ENCODE results near the gene LIN9. TPM values are rescaled to one million over a fixed set of nuclear protein-coding genes. Genes with fewer than 3 reads are reported as not detected.

The LIN9 gene
- total and polyA plus RNA-seq, 2 of the 8 experiments (the other 6 are each of a cell fraction or from before 2014, with no cell fraction given) = 5.6 to 12.6 TPM

DNA sequence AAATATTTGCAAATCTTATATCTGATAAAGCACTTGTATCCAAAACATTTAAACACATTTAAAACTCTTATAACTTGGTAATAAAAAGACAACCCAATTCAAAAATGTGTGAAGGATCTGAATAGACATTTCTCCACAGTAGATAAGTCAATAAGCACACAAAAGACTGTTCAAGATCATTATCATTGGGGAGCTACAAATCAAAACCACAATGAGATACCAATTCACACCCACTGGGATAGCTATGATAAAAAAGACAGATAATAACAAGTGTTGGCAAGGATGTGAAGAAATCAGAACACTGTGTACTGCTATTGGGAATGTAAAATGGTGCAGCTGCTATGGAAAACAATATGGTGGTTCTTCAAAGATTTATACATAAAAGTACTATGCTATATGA lies 5.1 kb upstream of the LIN9 start:
- Histone ChIP-seq H3K4me3 (ENCODE audit: extremely low read depth in 1 of 4, insufficient read depth in 2 of 4, low read depth in 3 of 4, low read length in 4 of 4) (no peak overlapping the region), H4K91ac (replicated peaks; ENCODE audit: insufficient read length, low read length) (no peak overlapping the region)

More for the DNA sequence above, 5.1 kb upstream of the LIN9 start:
- Histone ChIP-seq H2AFZ (ENCODE audit: low read length) (no peak overlapping the region), H3K23me2 (ENCODE audit: low read depth, low read length) (peaks cover 3% of the 10 kb centered on the region; the same call in 1 of the 2 replicates), H3K9ac (replicated peaks in 1 of 4; ENCODE audit: extremely low read depth in 1 of 4, low read depth in 3 of 4, low read length in 3 of 4) (no peak overlapping the region), H3K4me1 (replicated peaks in 1 of 4; ENCODE audit: control insufficient read depth in 3 of 4, insufficient read depth in 4 of 4, low read length in 3 of 4) (peaks cover 0 to 7% (median 6%) of the 10 kb centered on the region in 4 experiments; a peak in 6 of 7 replicates), H3K79me1 (ENCODE audit: low read depth, low read length) (no peaks in the 10 kb centered on the region), H2BK5ac (ENCODE audit: low read depth, low read length) (no peak overlapping the region), H2BK15ac (ENCODE audit: low read length) (no peak overlapping the region), H3K14ac (ENCODE audit: insufficient read length) (no peak overlapping the region), H4K5ac (ENCODE audit: insufficient read length, low read depth, low read length) (no peak overlapping the region), H4K8ac (ENCODE audit: extremely low read depth, insufficient read depth, low read length) (no peak overlapping the region), H2BK20ac (ENCODE audit: low read length) (no peak overlapping the region), H2AK5ac (ENCODE audit: low read depth, low read length) (no peak overlapping the region), H3K27ac (ENCODE audit: low read depth, low read length) (no peak overlapping the region), H3K9me3 (ENCODE audit: insufficient read depth in 2 of 2, low read depth in 1 of 2, low read length in 1 of 2) (no peaks in the 10 kb centered on the region), H3K56ac (replicated peaks; ENCODE audit: insufficient read length, low read depth, low read length) (no peak overlapping the region), H3K36me3 (ENCODE audit: control insufficient read depth in 2 of 4, insufficient read depth in 4 of 4, low read length in 3 of 4) (no peaks in the 10 kb centered on the region), H3K4me2 (ENCODE audit: insufficient read depth in 1 of 2, low read depth in 2 of 2, low read length in 2 of 2) (no peak overlapping the region), H3K18ac (ENCODE audit: extremely low read depth, low read length) (no peak overlapping the region), H3K23ac (ENCODE audit: insufficient read length) (no peak overlapping the region), H3K27me3 (replicated peaks in 1 of 4; ENCODE audit: control insufficient read depth in 3 of 4, extremely low read depth in 1 of 4, insufficient read depth in 3 of 4, low read length in 3 of 4) (peaks cover 0 to 12% (median 9%) of the 10 kb centered on the region in 4 experiments; a peak in 5 of 7 replicates), H3K4ac (replicated peaks; ENCODE audit: insufficient read length, low read depth, low read length) (no peak overlapping the region), H4K20me1 (replicated peaks in 1 of 2; ENCODE audit: control insufficient read depth in 1 of 2, insufficient read depth in 2 of 2, low read length in 2 of 2) (no peaks in the 10 kb centered on the region), H3K79me2 (ENCODE audit: control insufficient read depth in 1 of 2, insufficient read depth in 2 of 2, low read length in 2 of 2) (no peaks in the 10 kb centered on the region), H2BK12ac (ENCODE audit: low read depth, low read length) (no peak overlapping the region), H2BK120ac (replicated peaks; ENCODE audit: low read depth, low read length) (no peak overlapping the region)
- POLR2A ChIA-PET (ENCODE audit: partially characterized antibody) = no interaction called here
- CTCF ChIA-PET (ENCODE audit: partially characterized antibody) = interaction anchor here (0.6 kb wide), 1 partner anchor 300 kb away, joined by 3 read pairs; no protein-coding TSS in a partner anchor
- FAIRE-seq = no peak
- no peak for TF ChIP-seq JUND (IDR thresholded peaks at IDR 0.05; ENCODE audit: low read length)
- no peak for TF ChIP-seq SIX5 (IDR thresholded peaks at IDR 0.05; ENCODE audit: low read depth, low read length)
- TF ChIP-seq ZNF274 (IDR thresholded peaks at IDR 0.05; ENCODE audit: borderline replicate concordance, extremely low read depth, low read length) = no peak
- DNase-seq (ENCODE audit: low read depth in 1 of 2, low spot score in 2 of 2) = no peak

Measured in H1 (cell line).